Activated naive CD4-positive, alpha-beta T cell treated with anti-CD3 and anti-CD28 coated beads, Interleukin-2, amount 50 U/mL, for 24 hours (primary cell): ENCODE measurements around the gene TPBGL.

Experiments used
- H3K27ac Mint-ChIP-seq: one replicate; pipeline ENCODE4 v1.8.0; 2021; ENCODE audit warnings: mild to moderate bottlenecking, mixed read lengths
- H3K27me3 Mint-ChIP-seq: one replicate; pipeline ENCODE4 v1.8.0; 2021; ENCODE audit warnings: mixed read lengths
- H3K36me3 Mint-ChIP-seq: one replicate; pipeline ENCODE4 v1.8.0; 2021; ENCODE audit warnings: mixed read lengths
- H3K4me1 Mint-ChIP-seq: one replicate; pipeline ENCODE4 v1.8.0; 2021; ENCODE audit warnings: mixed read lengths
- H3K4me3 Mint-ChIP-seq: one replicate; pipeline ENCODE4 v1.8.0; 2021; ENCODE audit warnings: mild to moderate bottlenecking, mixed read lengths
- H3K9me3 Mint-ChIP-seq: one replicate; pipeline ENCODE4 v1.8.0; 2021; ENCODE audit warnings: mixed read lengths

Gene TPBGL

GRCh38 chr11:75260396-75261170 is 20.0 kb downstream of the TPBGL start:
- Mint-ChIP-seq H3K4me1 (peaks cover 57% of the 10 kb centered on the region), H3K36me3 (no peaks in the 10 kb centered on the region), H3K27ac (peak overlapping the region; percentile 41), H3K4me3 (peak overlapping the region; percentile 11), H3K27me3 (no peaks in the 10 kb centered on the region), H3K9me3 (no peaks in the 10 kb centered on the region)

- H3K4me1 Mint-ChIP-seq: peaks cover 57% of the 10 kb centered on the region
- H3K27me3 Mint-ChIP-seq: no peaks in the 10 kb centered on the region
- no peak overlapping the region for H3K4me3 Mint-ChIP-seq
- H3K27ac Mint-ChIP-seq: no peak overlapping the region
- no peaks in the 10 kb centered on the region for H3K9me3 Mint-ChIP-seq
- no peaks in the 10 kb centered on the region for H3K36me3 Mint-ChIP-seq
Measured at GRCh38 chr11:75261902-75262361, 21.4 kb downstream of the TPBGL start.

- no peaks in the 10 kb centered on the region for H3K36me3 Mint-ChIP-seq
Measured at GRCh38 chr11:75262436-75262835, 21.9 kb downstream of the TPBGL start.

GRCh38 chr11:75262961-75263852 is 22.6 kb downstream of the TPBGL start:
- Mint-ChIP-seq H3K4me3 (no peak overlapping the region), H3K27ac (peak overlapping the region; percentile 35), H3K36me3 (no peaks in the 10 kb centered on the region), H3K27me3 (no peaks in the 10 kb centered on the region), H3K4me1 (peaks cover 52% of the 10 kb centered on the region), H3K9me3 (no peaks in the 10 kb centered on the region)

More at GRCh38 chr11:75262436-75262835, 21.9 kb downstream of the TPBGL start:
- H3K9me3 Mint-ChIP-seq: no peaks in the 10 kb centered on the region
- no peak overlapping the region for H3K27ac Mint-ChIP-seq
- H3K4me1 Mint-ChIP-seq: peaks cover 54% of the 10 kb centered on the region
- no peaks in the 10 kb centered on the region for H3K27me3 Mint-ChIP-seq
- no peak overlapping the region for H3K4me3 Mint-ChIP-seq

GRCh38 chr11:75263944-75264349 is 23.4 kb downstream of the TPBGL start:
- Mint-ChIP-seq H3K27me3 (no peaks in the 10 kb centered on the region), H3K4me1 (peaks cover 52% of the 10 kb centered on the region), H3K9me3 (no peaks in the 10 kb centered on the region), H3K36me3 (no peaks in the 10 kb centered on the region), H3K4me3 (no peak overlapping the region), H3K27ac (peak overlapping the region; percentile 55)

- peak overlapping the region; percentile 55 for H3K27ac Mint-ChIP-seq
- H3K36me3 Mint-ChIP-seq: no peaks in the 10 kb centered on the region
- H3K4me1 Mint-ChIP-seq: peaks cover 51% of the 10 kb centered on the region
- H3K27me3 Mint-ChIP-seq: no peaks in the 10 kb centered on the region
- no peaks in the 10 kb centered on the region for H3K9me3 Mint-ChIP-seq
- no peak overlapping the region for H3K4me3 Mint-ChIP-seq
Measured at GRCh38 chr11:75264356-75264755, 23.8 kb downstream of the TPBGL start.

- Mint-ChIP-seq H3K27ac (peak overlapping the region; percentile 35), H3K4me3 (no peak overlapping the region), H3K36me3 (no peaks in the 10 kb centered on the region), H3K27me3 (no peaks in the 10 kb centered on the region), H3K9me3 (no peaks in the 10 kb centered on the region), H3K4me1 (peaks cover 45% of the 10 kb centered on the region)
Measured at GRCh38 chr11:75264971-75265370, 24.4 kb downstream of the TPBGL start.

DNA sequence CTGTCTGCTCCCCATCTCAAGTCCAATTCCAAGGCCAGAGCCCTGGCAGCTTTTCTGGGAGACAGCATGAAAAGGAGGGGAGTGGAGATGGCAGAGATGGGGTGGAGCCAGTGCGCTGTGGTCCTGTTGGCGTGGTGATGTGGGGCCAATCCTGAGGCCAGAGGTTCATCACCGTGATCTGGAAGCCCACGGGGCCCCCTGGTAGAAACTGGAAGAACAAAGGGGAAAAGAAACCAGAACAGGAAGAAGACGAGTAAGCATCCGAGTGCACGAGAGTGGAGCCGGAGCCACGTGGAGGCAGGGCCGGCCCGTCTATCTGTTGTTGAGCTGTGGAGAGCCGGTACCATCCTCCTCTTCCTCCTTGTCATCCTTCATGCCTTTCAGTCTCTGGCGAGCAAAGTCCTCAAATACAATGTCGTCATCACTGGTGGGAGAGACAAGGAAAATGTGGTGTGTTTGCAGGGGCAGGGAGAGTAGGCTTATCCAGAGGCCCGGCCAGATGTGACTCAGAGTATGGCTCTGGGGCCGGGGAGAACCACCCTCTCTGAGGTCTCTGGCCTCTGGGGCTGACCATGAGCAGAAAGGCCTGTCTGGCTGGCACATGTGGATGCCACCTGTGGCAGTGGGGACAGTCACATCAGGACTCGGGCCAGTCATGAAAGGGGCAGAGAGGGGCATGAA is 25.4 kb downstream of the TPBGL start:
- no peaks in the 10 kb centered on the region for H3K27me3 Mint-ChIP-seq
- peaks cover 38% of the 10 kb centered on the region for H3K4me1 Mint-ChIP-seq
- H3K27ac Mint-ChIP-seq: no peak overlapping the region
- no peak overlapping the region for H3K4me3 Mint-ChIP-seq
- H3K36me3 Mint-ChIP-seq: no peaks in the 10 kb centered on the region
- no peaks in the 10 kb centered on the region for H3K9me3 Mint-ChIP-seq

DNA sequence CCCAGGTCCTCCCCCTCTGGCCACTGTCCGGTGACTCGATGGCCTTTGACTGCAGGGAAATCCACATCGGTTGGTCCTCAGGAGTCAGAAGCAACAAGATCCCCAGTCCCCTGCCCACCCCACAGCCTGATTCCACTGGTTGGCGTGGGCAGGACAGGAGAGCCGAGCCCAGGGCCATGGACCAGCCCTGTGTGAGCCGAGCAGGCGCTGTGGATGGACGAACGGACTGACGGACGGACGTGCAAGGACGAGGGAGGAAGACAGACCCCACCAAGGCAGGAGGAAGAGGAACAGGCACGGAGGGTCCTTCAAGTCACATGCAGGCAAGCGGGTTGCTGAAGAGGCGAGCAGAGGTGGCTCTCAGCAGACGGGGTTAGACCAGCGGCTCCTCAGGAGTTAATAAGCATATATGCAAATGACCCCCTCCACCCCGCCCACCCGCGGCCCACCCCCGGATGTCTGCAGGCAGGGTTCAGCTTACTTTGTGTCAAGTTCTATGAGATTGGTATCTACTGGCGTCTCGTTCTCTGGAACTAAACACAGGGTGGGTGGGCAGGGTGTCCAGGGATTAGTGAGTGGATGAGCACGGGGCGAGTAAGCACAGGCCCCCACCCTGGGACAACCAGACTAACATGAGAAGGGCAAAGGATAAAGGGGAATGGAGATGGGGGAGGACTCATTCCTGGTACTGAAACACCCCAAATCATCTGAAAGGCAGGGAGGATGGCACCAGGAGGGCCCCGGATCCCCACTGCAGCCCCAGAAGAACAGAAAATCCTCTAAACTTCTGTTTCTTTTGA is 26.8 kb downstream of the TPBGL start:
- H3K36me3 Mint-ChIP-seq: no peaks in the 10 kb centered on the region
- no peak overlapping the region for H3K27ac Mint-ChIP-seq
- no peak overlapping the region for H3K4me3 Mint-ChIP-seq
- H3K4me1 Mint-ChIP-seq: peaks cover 36% of the 10 kb centered on the region
- H3K27me3 Mint-ChIP-seq: no peaks in the 10 kb centered on the region
- H3K9me3 Mint-ChIP-seq: no peaks in the 10 kb centered on the region

DNA sequence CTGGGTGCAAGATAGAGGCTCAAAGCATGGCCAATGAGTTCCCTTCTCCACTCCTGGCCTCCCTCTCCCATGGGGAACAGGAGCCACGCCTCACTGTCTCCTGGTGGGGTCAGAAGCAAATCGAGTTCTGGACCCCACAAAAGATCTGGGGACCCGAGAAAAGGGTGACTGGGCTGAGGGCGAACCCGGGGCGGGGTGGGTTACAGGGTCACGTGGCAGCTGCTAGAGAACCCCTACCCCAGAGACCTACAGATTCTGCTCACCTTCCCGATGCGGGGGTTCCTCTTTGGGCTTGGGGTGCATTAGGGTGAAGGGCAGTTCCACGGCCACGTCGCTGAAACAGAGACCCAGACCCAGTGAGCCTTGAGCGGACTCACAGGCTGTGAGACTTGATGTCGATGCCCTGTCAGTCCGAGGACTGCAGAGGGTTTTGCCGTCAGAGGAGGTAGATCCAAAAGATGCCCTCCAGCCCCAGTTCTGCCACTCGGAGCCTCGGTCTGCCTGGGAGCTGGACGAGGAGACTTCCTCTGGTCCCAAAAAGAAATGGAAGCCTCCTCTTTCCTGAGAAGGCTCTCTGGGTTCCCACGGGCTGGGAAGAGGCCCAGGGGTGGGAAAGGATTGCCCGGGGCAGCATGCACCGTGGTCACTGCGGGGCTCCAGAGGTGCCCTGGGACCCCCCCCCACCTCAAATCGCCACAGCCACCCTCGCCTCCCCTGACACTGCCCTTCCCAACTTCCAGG is 28.2 kb downstream of the TPBGL start:
- Mint-ChIP-seq H3K4me1 (peaks cover 42% of the 10 kb centered on the region), H3K9me3 (no peaks in the 10 kb centered on the region), H3K27me3 (no peaks in the 10 kb centered on the region), H3K36me3 (peaks cover 2% of the 10 kb centered on the region), H3K27ac (no peak overlapping the region), H3K4me3 (no peak overlapping the region)

DNA sequence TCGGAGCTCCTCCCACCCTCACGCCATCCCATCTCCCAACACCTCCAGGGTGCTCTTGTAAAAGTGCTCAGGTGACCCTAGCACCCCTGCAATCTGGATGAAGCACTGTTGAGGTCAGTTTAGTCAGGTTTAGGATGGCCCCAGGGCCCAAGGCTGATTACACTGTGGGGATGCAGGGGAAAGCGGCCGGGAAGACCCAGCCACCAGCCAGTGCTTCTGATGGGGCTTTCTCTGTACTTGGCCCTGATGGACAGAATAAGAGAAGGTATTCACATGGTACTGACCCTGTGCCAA is 28.7 kb downstream of the TPBGL start:
- peaks cover 42% of the 10 kb centered on the region for H3K4me1 Mint-ChIP-seq
- H3K27me3 Mint-ChIP-seq: no peaks in the 10 kb centered on the region
- no peaks in the 10 kb centered on the region for H3K9me3 Mint-ChIP-seq
- H3K27ac Mint-ChIP-seq: no peak overlapping the region
- H3K4me3 Mint-ChIP-seq: no peak overlapping the region
- peaks cover 2% of the 10 kb centered on the region for H3K36me3 Mint-ChIP-seq

DNA sequence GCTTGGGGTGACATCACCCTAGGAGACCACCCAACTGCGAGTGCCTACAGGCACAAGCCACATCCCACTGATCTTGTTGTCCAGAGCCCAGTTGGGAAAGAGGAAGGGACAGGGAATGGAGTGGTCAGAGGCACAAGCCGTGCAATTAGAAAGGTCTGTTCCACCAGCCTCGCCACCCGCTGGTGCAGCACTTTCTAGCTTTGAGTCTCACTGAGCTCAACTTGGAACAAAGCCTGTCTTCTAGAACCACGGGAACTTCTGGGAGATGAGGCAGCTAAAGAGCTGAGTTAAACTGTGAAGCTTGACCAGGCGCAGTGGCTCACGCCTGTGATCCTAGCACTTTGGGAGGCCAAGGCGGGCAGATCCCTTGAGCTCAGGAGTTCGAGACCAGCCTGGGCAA is 29.3 kb downstream of the TPBGL start:
- H3K4me1 Mint-ChIP-seq: peaks cover 37% of the 10 kb centered on the region
- H3K27ac Mint-ChIP-seq: no peak overlapping the region
- H3K36me3 Mint-ChIP-seq: peaks cover 2% of the 10 kb centered on the region
- no peaks in the 10 kb centered on the region for H3K9me3 Mint-ChIP-seq
- H3K27me3 Mint-ChIP-seq: no peaks in the 10 kb centered on the region
- H3K4me3 Mint-ChIP-seq: no peak overlapping the region

DNA sequence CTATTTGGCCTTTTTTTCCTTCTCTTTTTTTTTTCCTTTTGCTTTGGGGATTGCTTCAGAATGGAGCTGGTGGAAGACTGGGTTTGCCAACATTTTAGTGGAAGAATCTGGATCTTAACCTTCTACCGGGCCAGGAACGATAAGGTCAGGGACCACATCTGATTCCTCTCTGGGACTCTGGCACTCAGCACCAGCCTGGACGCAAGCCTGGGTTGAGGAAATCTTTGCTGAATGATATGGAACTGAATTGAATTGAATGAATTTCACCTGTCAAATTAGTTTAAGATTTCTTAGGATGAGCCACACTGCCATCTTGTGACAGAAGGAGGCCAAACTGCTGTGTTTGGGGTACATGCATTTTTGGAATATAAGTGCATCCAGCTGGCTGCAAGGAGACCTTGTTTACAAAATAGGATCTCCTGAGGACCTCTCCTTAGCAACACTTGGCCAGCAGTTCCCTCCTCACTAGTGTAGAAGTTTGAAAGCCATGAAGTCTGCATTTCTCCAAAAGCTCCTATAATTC is 30.4 kb downstream of the TPBGL start:
- H3K27ac Mint-ChIP-seq: peak overlapping the region; percentile 68
- H3K9me3 Mint-ChIP-seq: no peaks in the 10 kb centered on the region
- H3K4me3 Mint-ChIP-seq: no peak overlapping the region
- peaks cover 5% of the 10 kb centered on the region for H3K36me3 Mint-ChIP-seq
- no peaks in the 10 kb centered on the region for H3K27me3 Mint-ChIP-seq
- H3K4me1 Mint-ChIP-seq: peaks cover 46% of the 10 kb centered on the region

DNA sequence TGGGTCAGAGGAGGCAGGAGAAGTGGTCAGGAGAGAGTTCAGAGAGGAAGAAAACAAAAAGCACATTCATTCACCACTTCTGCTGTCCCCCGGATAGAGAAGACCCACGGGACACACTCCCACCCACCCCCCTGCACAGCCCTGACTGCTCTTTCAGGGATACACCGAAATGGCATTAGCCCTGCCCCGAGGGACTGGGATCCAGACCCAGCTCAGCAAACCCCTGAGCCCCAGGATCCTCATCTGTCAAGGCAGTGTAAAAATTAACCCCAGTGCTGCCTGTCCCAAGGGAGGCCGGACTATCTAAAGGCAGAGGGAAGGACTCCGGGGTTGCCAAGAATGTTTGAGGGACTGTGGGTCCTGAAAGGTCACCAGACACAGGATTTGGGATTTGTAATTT is 31.2 kb downstream of the TPBGL start:
- peak overlapping the region; percentile 68 for H3K27ac Mint-ChIP-seq
- peaks cover 53% of the 10 kb centered on the region for H3K4me1 Mint-ChIP-seq
- no peak overlapping the region for H3K4me3 Mint-ChIP-seq
- H3K36me3 Mint-ChIP-seq: peaks cover 5% of the 10 kb centered on the region
- no peaks in the 10 kb centered on the region for H3K9me3 Mint-ChIP-seq
- no peaks in the 10 kb centered on the region for H3K27me3 Mint-ChIP-seq
